PC-9 (cell line): ENCODE data around the gene VAV3. TPM values are rescaled to one million over a fixed set of nuclear protein-coding genes. Genes with fewer than 3 reads are reported as not detected.

Experiments
- BruUV-seq: library from RNA; stranded (reverse); fragments of 400-500 nt; replicated peaks from 2 replicates; lab custom pipeline; 2021; lab: Mats Ljungman, UMichigan
- CTCF ChIA-PET: fragments of 300-600 bp; sonication (Branson Sonifier 250); formaldehyde crosslinking; loops from one replicate; lab custom pipeline; 2022; ENCODE audit warnings: antibody characterized with exemption; lab: Charles Lee
- POLR2A ChIA-PET: fragments of 300-600 bp; sonication (Branson Sonifier 250); formaldehyde crosslinking; loops from one replicate; lab custom pipeline; 2022; ENCODE audit warnings: antibody characterized with exemption; ENCODE audit not compliant: unreplicated experiment; lab: Charles Lee
- DNase-seq, 2 experiments: peaks; one replicate each; pipeline versions ENCODE4 v3.0.0 to v3.0.0-alpha.2; 2015 to 2022; ENCODE audit warnings: mixed read lengths in 1 of 2
- H2AFZ ChIP-seq: fragments of 200-600 bp; sonication (generic); 2 replicates; pipeline ENCODE4 v1.8.1; 2017; ENCODE audit warnings: antibody characterized with exemption
- H3F3A ChIP-seq: fragments of 200-600 bp; sonication (generic); 2 replicates; pipeline ENCODE4 v1.8.1; 2017; ENCODE audit warnings: antibody characterized with exemption, mild to moderate bottlenecking, low read depth; ENCODE audit not compliant: insufficient read depth
- H3K27ac ChIP-seq: fragments of 200-600 bp; sonication (generic); 2 replicates; pipeline ENCODE4 v1.6.1; 2016; ENCODE audit warnings: mixed run types
- H3K27me3 ChIP-seq: fragments of 200-600 bp; sonication (generic); 2 replicates; pipeline ENCODE4 v1.6.1; 2016; ENCODE audit warnings: low read depth, mixed run types; ENCODE audit not compliant: insufficient read depth
- H3K36me3 ChIP-seq: fragments of 200-600 bp; sonication (generic); 2 replicates; pipeline ENCODE4 v1.6.1; 2016; ENCODE audit warnings: low read depth, mixed run types
- H3K4me1 ChIP-seq: fragments of 200-600 bp; sonication (generic); replicated peaks from 2 replicates; pipeline ENCODE4 v1.6.1; 2016; ENCODE audit warnings: mixed run types; ENCODE audit not compliant: insufficient read depth
- H3K4me2 ChIP-seq: fragments of 200-600 bp; sonication (generic); 2 replicates; pipeline ENCODE4 v1.6.1; 2017; ENCODE audit warnings: mixed run types
- H3K4me3 ChIP-seq: fragments of 200-600 bp; sonication (generic); 2 replicates; pipeline ENCODE4 v1.6.1; 2016; ENCODE audit warnings: mixed run types
- H3K79me2 ChIP-seq: fragments of 200-600 bp; sonication (generic); 2 replicates; pipeline ENCODE4 v1.6.1; 2017; ENCODE audit warnings: low read depth, mixed run types
- H3K9me2 ChIP-seq: fragments of 200-600 bp; sonication (generic); 2 replicates; pipeline ENCODE4 v1.8.1; 2017; ENCODE audit warnings: mild to moderate bottlenecking; ENCODE audit not compliant: insufficient read depth
- H3K9me3 ChIP-seq: fragments of 200-600 bp; sonication (generic); 2 replicates; pipeline ENCODE4 v1.8.1; 2016; ENCODE audit warnings: low read depth; ENCODE audit not compliant: insufficient read depth
- H4K20me1 ChIP-seq: fragments of 200-600 bp; sonication (generic); 2 replicates; pipeline ENCODE4 v1.8.1; 2017; ENCODE audit not compliant: insufficient read depth
- CTCF ChIP-seq: fragments of 200-600 bp; sonication (generic); conservative IDR thresholded peaks from 2 replicates; pipeline ENCODE4 v1.6.1; 2017; ENCODE audit warnings: mixed run types, antibody characterized with exemption, mild to moderate bottlenecking, moderate library complexity
- EZH2 ChIP-seq: fragments of 200-600 bp; sonication (generic); IDR thresholded peaks from 2 replicates; pipeline ENCODE4 v1.8.0; 2017; ENCODE audit warnings: antibody characterized with exemption, low read depth
- intact Hi-C: fragments of 100-400 bp; cut with micrococcal nuclease; formaldehyde crosslinking; loops from one replicate; pipeline ENCODE4 v1.10.0; 2022; ENCODE audit not compliant: unreplicated experiment
- total RNA-seq: library from RNA; stranded (reverse); gene quantifications from 2 replicates; pipeline ENCODE4 v1.2.3, GENCODE V29; 2021

Gene VAV3
- total RNA-seq, 1 experiment from 2014 or later, result 1.7 TPM

GRCh38 chr1:107674486-107674885 lies 290.5 kb downstream of the VAV3 start:
- TF ChIP-seq EZH2, result no peak
- no peak for TF ChIP-seq CTCF
- DNase-seq, result no peak
- Histone ChIP-seq H3K4me1 (no peaks in the 10 kb centered on the region), H3K4me3 (no peak overlapping the region), H3K9me3 (0 out of 2 replicates have a peak, but pooled peaks cover 4% of the 10 kb centered on the region), H3F3A (no peaks in the 10 kb centered on the region), H2AFZ (no peak overlapping the region), H3K36me3 (no peaks in the 10 kb centered on the region), H4K20me1 (no peaks in the 10 kb centered on the region), H3K27me3 (no peaks in the 10 kb centered on the region), H3K4me2 (no peak overlapping the region), H3K27ac (no peak overlapping the region), H3K9me2 (no peaks in the 10 kb centered on the region), H3K79me2 (no peaks in the 10 kb centered on the region)
- ChIA-PET CTCF (no interaction called here), POLR2A (no interaction called here)
- intact Hi-C loops, result no loop called here
- no TSS peak for BruUV-seq

GRCh38 chr1:107673006-107673405 lies 292.0 kb downstream of the VAV3 start:
- Histone ChIP-seq H2AFZ (no peak overlapping the region), H3K36me3 (no peaks in the 10 kb centered on the region), H3K9me2 (no peaks in the 10 kb centered on the region), H3K27me3 (no peaks in the 10 kb centered on the region), H3K9me3 (0 out of 2 replicates have a peak, but pooled peaks cover 4% of the 10 kb centered on the region), H4K20me1 (no peaks in the 10 kb centered on the region), H3K4me2 (no peak overlapping the region), H3K79me2 (no peaks in the 10 kb centered on the region), H3K4me1 (no peaks in the 10 kb centered on the region), H3K27ac (no peak overlapping the region), H3F3A (no peaks in the 10 kb centered on the region), H3K4me3 (no peak overlapping the region)
- intact Hi-C loops, result no loop called here
- no peak for TF ChIP-seq CTCF
- TF ChIP-seq EZH2, result no peak
- DNase-seq, result no peak
- no TSS peak for BruUV-seq
- ChIA-PET CTCF (no interaction called here), POLR2A (no interaction called here)

GRCh38 chr1:107670397-107671040 lies 294.5 kb downstream of the VAV3 start:
- Histone ChIP-seq H4K20me1 (no peaks in the 10 kb centered on the region), H3K79me2 (no peaks in the 10 kb centered on the region), H2AFZ (no peak overlapping the region), H3K9me2 (no peaks in the 10 kb centered on the region), H3K36me3 (no peaks in the 10 kb centered on the region), H3K27ac (no peak overlapping the region), H3K27me3 (no peaks in the 10 kb centered on the region), H3K4me3 (no peak overlapping the region), H3K4me2 (no peak overlapping the region), H3K9me3 (0 out of 2 replicates have a peak, but pooled peaks cover 4% of the 10 kb centered on the region), H3F3A (no peaks in the 10 kb centered on the region), H3K4me1 (no peaks in the 10 kb centered on the region)
- POLR2A ChIA-PET, result no interaction called here
- CTCF ChIA-PET, result no interaction called here
- intact Hi-C loops, result no loop called here
- BruUV-seq, result no TSS peak
- TF ChIP-seq CTCF (no peak), EZH2 (no peak)
- no peak for DNase-seq
